Nephron (organoid): ENCODE results near the gene RRH.
"Not testable (repeated sequence)": the region's sequence is repeated elsewhere in the genome, so short reads cannot be mapped to it uniquely, and the experiment has no call there.

Source experiments
- H3K27ac Mint-ChIP-seq, 3 experiments: 2 replicates each; pipeline ENCODE4 v1.8.0; 2020; ENCODE audit warnings: mixed read lengths in 3 of 3, mild to moderate bottlenecking in 2 of 3, moderate library complexity in 1 of 3
- H3K27me3 Mint-ChIP-seq: 2 replicates; pipeline ENCODE4 v1.8.0; 2021; ENCODE audit warnings: low read depth, mild to moderate bottlenecking, moderate library complexity, mixed read lengths
- H3K36me3 Mint-ChIP-seq: 2 replicates; pipeline ENCODE4 v1.8.0; 2020; ENCODE audit warnings: low read depth, mixed read lengths
- H3K4me1 Mint-ChIP-seq: 2 replicates; pipeline ENCODE4 v1.8.0; 2020; ENCODE audit warnings: mixed read lengths
- H3K4me3 Mint-ChIP-seq, 3 experiments: 2 replicates each; pipeline ENCODE4 v1.8.0; 2020; ENCODE audit warnings: mild to moderate bottlenecking in 3 of 3, mixed read lengths in 3 of 3, moderate library complexity in 2 of 3
- H3K9me3 Mint-ChIP-seq: 2 replicates; pipeline ENCODE4 v1.8.0; 2020; ENCODE audit warnings: mixed read lengths
- TF ChIP-seq, protein P1 (sequence below), 3 experiments: fragments of 200-600 bp; sonication (generic); IDR thresholded peaks; one replicate each; pipeline ENCODE4 v1.5.0; 2021; ENCODE audit warnings: antibody characterized with exemption in 3 of 3; ENCODE audit not compliant: unreplicated experiment in 3 of 3

The RRH gene

GRCh38 chr4:109827672-109828071 is at the start of gene RRH:
RRH (plus strand) TSS chr4:109827972; CDS start chr4:109828028, 56 bp downstream.
- Mint-ChIP-seq H3K4me1 (no peaks in the 10 kb centered on the region), H3K9me3 (no peaks in the 10 kb centered on the region), H3K27me3 (no peaks in the 10 kb centered on the region), H3K4me3 (no peak within 1 kb of the TSS), H3K27ac (no peak within 1 kb of the TSS), H3K36me3 (peaks cover 18% of the 10 kb centered on the region)
- TF ChIP-seq, protein P1, sequence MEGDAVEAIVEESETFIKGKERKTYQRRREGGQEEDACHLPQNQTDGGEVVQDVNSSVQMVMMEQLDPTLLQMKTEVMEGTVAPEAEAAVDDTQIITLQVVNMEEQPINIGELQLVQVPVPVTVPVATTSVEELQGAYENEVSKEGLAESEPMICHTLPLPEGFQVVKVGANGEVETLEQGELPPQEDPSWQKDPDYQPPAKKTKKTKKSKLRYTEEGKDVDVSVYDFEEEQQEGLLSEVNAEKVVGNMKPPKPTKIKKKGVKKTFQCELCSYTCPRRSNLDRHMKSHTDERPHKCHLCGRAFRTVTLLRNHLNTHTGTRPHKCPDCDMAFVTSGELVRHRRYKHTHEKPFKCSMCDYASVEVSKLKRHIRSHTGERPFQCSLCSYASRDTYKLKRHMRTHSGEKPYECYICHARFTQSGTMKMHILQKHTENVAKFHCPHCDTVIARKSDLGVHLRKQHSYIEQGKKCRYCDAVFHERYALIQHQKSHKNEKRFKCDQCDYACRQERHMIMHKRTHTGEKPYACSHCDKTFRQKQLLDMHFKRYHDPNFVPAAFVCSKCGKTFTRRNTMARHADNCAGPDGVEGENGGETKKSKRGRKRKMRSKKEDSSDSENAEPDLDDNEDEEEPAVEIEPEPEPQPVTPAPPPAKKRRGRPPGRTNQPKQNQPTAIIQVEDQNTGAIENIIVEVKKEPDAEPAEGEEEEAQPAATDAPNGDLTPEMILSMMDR (IDR thresholded peaks at IDR 0.05; ENCODE audit: unreplicated experiment in 3 of 3), result no peak

DNA sequence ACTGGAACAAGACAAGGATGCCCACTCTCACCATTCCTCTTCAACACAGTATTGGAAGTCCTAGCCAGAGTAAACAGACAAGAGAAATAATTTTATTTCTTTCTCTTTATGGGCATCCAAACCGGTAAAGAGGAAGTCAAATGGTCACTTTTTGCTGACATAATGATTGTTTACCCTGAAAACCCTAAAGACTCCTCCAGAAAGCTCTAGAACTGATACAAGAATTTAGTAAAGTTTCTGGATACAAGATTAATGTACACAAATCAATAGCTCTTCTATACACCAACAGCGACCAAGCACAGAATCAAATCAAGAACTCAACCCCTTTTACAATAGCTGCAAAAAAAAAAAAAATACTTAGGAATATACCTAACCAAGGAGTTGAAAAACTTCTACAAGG is 45.7 kb upstream of the RRH start:
- not testable (repeated sequence) for H3K4me3 Mint-ChIP-seq, H3K4me1 Mint-ChIP-seq, H3K27ac Mint-ChIP-seq, H3K27me3 Mint-ChIP-seq, H3K36me3 Mint-ChIP-seq
- peaks cover 41% of the 10 kb centered on the region for H3K9me3 Mint-ChIP-seq

DNA sequence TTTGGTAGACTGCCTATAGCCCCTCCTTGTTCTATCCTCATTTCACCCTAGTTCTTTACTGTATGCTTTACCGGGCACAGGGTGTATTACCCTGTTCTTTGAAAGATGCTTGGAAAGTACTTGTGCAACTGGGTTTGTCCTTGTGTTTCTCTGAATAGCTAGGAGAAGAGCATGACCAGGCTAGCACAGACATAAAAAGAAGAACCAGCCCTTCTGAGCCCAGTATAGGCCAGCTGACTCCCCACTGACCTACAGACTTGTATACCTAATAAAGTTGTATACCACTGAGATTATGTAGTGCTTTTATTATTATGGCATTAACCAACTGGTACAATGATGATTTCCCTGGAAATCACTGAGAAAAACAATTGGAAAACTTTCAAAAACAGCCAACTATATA is 40.9 kb upstream of the RRH start:
- H3K27me3 Mint-ChIP-seq, result no peaks in the 10 kb centered on the region
- H3K9me3 Mint-ChIP-seq, result peaks cover 48% of the 10 kb centered on the region
- no peak overlapping the region for H3K4me3 Mint-ChIP-seq
- H3K27ac Mint-ChIP-seq, result no peak overlapping the region
- H3K36me3 Mint-ChIP-seq, result no peaks in the 10 kb centered on the region
- TF ChIP-seq, protein P1 (IDR thresholded peaks at IDR 0.05; ENCODE audit: unreplicated experiment in 3 of 3), result no peak
- H3K4me1 Mint-ChIP-seq, result no peaks in the 10 kb centered on the region

- Mint-ChIP-seq H3K27ac (no peak overlapping the region), H3K36me3 (no peaks in the 10 kb centered on the region), H3K27me3 (no peaks in the 10 kb centered on the region), H3K4me1 (no peaks in the 10 kb centered on the region), H3K9me3 (peaks cover 43% of the 10 kb centered on the region), H3K4me3 (no peak overlapping the region)
- TF ChIP-seq, protein P1 (IDR thresholded peaks at IDR 0.05; ENCODE audit: unreplicated experiment in 3 of 3), result no peak
Observed at GRCh38 chr4:109787807-109788206, 40.0 kb upstream of the RRH start.

GRCh38 chr4:109795059-109795458 is 32.7 kb upstream of the RRH start:
- Mint-ChIP-seq H3K4me3 (no peak overlapping the region), H3K27me3 (no peaks in the 10 kb centered on the region), H3K9me3 (peaks cover 66% of the 10 kb centered on the region), H3K4me1 (no peaks in the 10 kb centered on the region), H3K36me3 (peaks cover 30% of the 10 kb centered on the region), H3K27ac (no peak overlapping the region)
- TF ChIP-seq, protein P1 (IDR thresholded peaks at IDR 0.05; ENCODE audit: unreplicated experiment in 3 of 3), result no peak

- peaks cover 26% of the 10 kb centered on the region for H3K36me3 Mint-ChIP-seq
- H3K27me3 Mint-ChIP-seq, result no peaks in the 10 kb centered on the region
- H3K9me3 Mint-ChIP-seq, result peaks cover 46% of the 10 kb centered on the region
Observed at GRCh38 chr4:109798866-109799265, 28.9 kb upstream of the RRH start.

More at GRCh38 chr4:109798866-109799265, 28.9 kb upstream of the RRH start:
- Mint-ChIP-seq H3K4me1 (peaks cover 16% of the 10 kb centered on the region), H3K4me3 (peak overlapping the region in 1 of 3 experiments; percentile 11), H3K27ac (no peak overlapping the region)
- TF ChIP-seq, protein P1 (IDR thresholded peaks at IDR 0.05; ENCODE audit: unreplicated experiment in 3 of 3), result no peak
